ENCODE measurements around the gene OSBPL5. TPM values are rescaled to one million over a fixed set of nuclear protein-coding genes. Genes with fewer than 3 reads are reported as not detected.

OSBPL5 gene
- total RNA-seq, 1 experiment from 2014 or later: 16.1 TPM

- Histone ChIP-seq H2BK120ac (ENCODE audit: low read depth, low read length, poor library complexity, severe bottlenecking) (no peak overlapping the region), H3K4me1 (ENCODE audit: insufficient read depth, low read length) (peaks cover 6% of the 10 kb centered on the region; the same call in 1 of the 2 replicates), H3K9ac (ENCODE audit: extremely low read depth, insufficient read length, low read length) (no peak overlapping the region), H2BK20ac (ENCODE audit: low read depth, low read length, poor library complexity, severe bottlenecking) (no peak overlapping the region), H4K8ac (replicated peaks; ENCODE audit: insufficient read length, low read depth, low read length) (no peak overlapping the region), H3K14ac (ENCODE audit: insufficient read depth, low read length) (no peak overlapping the region), H3K27me3 (ENCODE audit: insufficient read depth, low read length) (no peaks in the 10 kb centered on the region; the same call in 1 of the 2 replicates), H2AK5ac (ENCODE audit: insufficient read length, low read length) (no peak overlapping the region), H3K56ac (ENCODE audit: insufficient read length, low read depth, low read length) (no peak overlapping the region), H3K18ac (ENCODE audit: insufficient read length, low read depth, low read length) (no peak overlapping the region), H2BK15ac (ENCODE audit: low read depth, low read length) (no peak overlapping the region), H3K4ac (ENCODE audit: low read depth, low read length) (no peak overlapping the region), H4K91ac (ENCODE audit: insufficient read length, low read depth, low read length) (no peak overlapping the region), H3K79me1 (ENCODE audit: insufficient read depth, low read depth, low read length, poor library complexity, severe bottlenecking) (no peaks in the 10 kb centered on the region), H3K4me2 (ENCODE audit: insufficient read depth, insufficient read length, low read length) (no peak overlapping the region), H2BK12ac (ENCODE audit: insufficient read length, low read depth, low read length) (no peak overlapping the region), H3T11ph (ENCODE audit: low read length) (no peak overlapping the region), H3K27ac (ENCODE audit: insufficient read length, low read depth, low read length) (no peak overlapping the region), H3K9me3 (ENCODE audit: control insufficient read depth, low read depth, low read length) (no peaks in the 10 kb centered on the region), H3K79me2 (ENCODE audit: insufficient read depth, low read length) (no peaks in the 10 kb centered on the region), H3K23ac (ENCODE audit: insufficient read length, low read depth, low read length) (no peak overlapping the region), H2AFZ (ENCODE audit: low read length) (no peak overlapping the region), H3K23me2 (ENCODE audit: insufficient read length, low read depth, low read length, poor library complexity, severe bottlenecking) (peaks cover 10% of the 10 kb centered on the region), H2BK5ac (ENCODE audit: insufficient read length, low read length) (no peak overlapping the region), H4K20me1 (ENCODE audit: control insufficient read depth, insufficient read depth, insufficient read length) (no peaks in the 10 kb centered on the region), H4K5ac (ENCODE audit: insufficient read length, low read depth, low read length) (no peak overlapping the region)
- no peak for DNase-seq
- Mint-ChIP-seq H3K27ac (no peak overlapping the region), H3K4me1 (peaks cover 58 to 79% of the 10 kb centered on the region in 2 experiments), H3K4me3 (peak overlapping the region in 1 of 2 experiments; percentile 55; a peak in 1 of 5 replicates), H3K9me3 (no peaks in the 10 kb centered on the region), H3K27me3 (ENCODE audit: low read depth) (peaks cover 23% of the 10 kb centered on the region), H3K36me3 (ENCODE audit: insufficient read depth in 1 of 3, low read depth in 3 of 3) (peaks cover 0 to 2% (median 0%) of the 10 kb centered on the region in 3 experiments; a peak in 2 of 7 replicates)
- no CpG with 5 or more reads among the region's 13 CpGs for WGBS (ENCODE audit: extremely low coverage, insufficient read length, low lambda C conversion rate)
- no peak for TF ChIP-seq CTCF (conservative IDR thresholded peaks at IDR 0.05)
These were observed 6.3 kb downstream of the OSBPL5 start for GRCh38 chr11:3158821-3159220.
